ENCODE data around the gene NCBP3.

Gene NCBP3

DNA sequence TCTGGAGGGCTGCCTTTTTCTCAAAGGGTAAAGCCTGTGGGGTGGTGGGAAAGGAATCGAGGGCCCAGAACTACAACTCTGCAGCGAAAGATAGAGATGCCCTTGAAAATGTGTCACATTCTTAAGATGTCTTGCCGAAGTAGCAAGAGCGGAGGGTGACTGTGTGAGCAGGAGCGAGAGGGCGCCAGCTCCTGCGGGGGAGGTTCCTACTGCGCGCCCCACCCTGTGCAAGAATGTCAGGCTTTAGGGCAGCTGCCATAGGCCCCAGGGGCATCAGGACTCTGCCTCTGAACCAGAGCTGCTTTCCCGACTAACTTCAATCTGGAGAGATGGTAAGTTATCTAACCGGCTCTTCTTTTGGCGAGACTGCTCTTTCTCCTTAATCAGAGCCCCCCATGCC is 33.3 kb downstream of the NCBP3 start:
- no peak for DNase-seq (ENCODE audit: low read depth in 3 of 3, low spot score in 1 of 3)

DNA sequence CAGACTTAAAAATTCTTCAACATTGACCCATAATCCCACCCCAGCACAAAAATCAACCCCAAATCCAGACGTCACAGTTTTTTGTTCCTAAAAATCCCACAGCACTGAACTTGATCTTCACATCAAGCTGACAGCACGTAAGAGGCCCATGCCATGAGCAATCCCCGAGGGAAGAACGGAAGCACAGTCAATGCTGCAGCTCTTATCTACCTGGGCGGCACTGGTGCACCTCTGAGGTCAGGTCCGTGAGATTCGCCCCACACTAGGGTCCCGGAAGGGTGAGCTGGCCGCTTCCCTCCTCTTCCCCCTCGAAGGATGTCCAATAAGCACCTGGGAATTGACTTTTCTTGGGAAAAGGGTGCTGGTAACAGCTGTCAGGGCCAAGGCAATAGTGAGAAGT is 33.8 kb downstream of the NCBP3 start:
- DNase-seq (ENCODE audit: low read depth in 3 of 3, low spot score in 1 of 3), result no peak

DNA sequence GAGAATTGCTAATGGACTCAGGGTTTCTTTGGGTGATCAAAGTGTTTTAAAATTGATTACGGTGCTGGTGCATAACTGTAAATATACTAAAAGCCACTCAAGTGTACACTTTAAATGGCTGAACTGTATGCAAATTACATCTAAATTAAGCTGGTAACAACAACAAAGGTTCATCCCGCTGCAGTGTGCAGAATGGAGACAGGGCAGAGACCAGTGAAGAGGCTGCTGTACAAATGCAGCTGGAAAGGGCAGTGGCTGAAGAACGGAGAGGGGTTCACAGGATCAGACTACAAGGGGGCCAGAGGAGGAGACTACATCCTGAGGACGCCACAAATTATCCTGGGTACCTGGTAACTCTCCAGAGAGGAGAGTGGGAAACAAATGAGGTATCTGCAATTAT is 36.0 kb downstream of the NCBP3 start:
- DNase-seq (ENCODE audit: low read depth in 3 of 3, low spot score in 1 of 3), result no peak

DNA sequence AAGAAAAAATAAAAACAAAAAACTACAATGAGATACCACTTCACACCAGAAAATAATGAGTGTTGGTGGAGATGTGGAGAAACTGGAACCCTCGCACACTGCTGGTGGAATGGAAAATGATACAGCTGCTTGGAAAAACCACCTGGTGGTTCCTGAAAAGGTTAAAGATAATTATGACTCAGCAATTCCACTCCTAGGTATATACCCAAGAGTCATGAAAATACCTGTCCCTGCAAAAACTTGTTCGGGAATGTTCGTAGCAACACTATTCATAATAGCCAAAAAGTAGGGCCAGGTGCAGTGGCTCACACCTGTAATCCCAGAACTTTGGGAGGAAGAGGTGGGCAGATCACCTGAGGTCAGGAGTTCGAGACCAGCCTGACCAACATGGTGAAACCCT is 36.9 kb downstream of the NCBP3 start:
- DNase-seq (ENCODE audit: low read depth in 3 of 3, low spot score in 1 of 3), result no peak

DNA sequence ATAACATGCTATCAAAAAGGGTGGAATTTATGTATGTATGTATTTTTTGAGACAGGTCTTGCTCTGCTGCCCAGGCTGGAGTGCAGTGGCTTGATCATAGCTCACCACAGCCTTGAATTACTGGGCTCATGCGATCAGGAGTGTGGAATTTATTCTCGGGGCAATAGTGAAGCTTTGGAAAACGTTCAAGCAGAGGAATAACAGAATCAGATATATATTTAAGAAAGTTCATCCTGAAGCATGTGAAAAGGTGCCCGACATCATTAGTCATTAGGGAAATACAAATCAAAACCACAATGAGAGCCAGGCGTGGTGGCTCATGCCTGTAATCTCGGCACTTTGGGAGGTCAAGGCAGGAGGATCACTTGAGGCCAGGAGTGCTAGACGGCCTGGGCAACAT is 37.3 kb downstream of the NCBP3 start:
- no peak for DNase-seq (ENCODE audit: low read depth in 3 of 3, low spot score in 1 of 3)

DNA sequence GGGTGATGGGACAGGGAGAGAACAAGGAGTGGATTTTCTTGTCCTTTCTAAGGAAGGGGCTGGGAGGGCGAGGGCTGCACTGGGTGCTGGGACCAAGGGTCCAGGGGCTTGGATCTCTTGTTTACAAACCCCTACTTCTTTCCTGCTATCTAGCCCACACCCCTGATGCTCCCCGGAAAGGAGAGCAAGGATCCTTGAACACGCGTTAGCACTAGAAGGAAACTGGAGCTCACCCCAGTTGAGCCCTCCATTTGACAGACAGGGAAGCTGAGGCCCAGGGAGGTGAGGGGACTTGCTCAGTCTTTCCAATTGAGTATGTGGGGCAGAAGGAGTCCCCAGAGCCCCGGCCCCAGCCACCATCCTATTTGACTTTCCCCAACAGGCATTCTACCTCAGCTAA is 40.5 kb downstream of the NCBP3 start:
- no peak for DNase-seq (ENCODE audit: low read depth in 3 of 3, low spot score in 1 of 3)

DNA sequence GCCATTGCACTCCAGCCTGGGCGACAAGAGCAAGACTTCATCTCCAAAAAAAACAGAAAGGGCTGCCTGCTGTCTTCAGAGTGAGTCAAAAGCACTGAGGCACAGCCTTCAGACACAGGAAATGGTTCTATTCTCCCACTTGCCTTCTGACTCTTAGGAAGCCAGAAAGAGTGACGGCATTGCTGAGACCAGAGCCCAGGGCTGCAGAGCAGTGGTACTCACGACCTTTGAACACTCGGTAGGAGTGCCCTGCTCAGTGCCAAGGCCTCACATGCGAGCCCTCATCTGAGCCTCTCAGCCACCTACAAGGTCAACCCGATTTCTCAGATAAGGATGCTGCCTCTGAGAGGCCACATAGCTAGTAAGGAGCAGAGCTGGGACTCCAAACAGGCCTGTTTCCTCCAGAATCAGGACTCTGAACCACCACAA is 41.5 kb downstream of the NCBP3 start:
- DNase-seq (ENCODE audit: low read depth in 3 of 3, low spot score in 1 of 3), result no peak

DNA sequence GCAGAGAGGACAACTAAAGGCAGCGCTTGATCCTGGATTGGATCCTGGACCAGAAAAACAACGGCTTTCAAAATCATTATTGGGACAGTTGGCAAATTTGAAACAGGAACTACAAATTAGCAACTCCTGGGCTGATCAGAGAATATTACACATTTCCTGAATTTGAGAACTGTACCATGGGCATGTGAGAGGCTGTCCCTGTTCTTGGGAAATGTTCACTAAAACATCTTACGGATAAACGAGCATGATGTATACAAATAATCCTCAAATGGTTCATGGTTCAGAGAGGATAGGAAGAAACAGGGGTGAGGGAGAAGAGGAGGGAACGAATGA is 42.8 kb downstream of the NCBP3 start:
- no peak for DNase-seq (ENCODE audit: low read depth in 3 of 3, low spot score in 1 of 3)

DNA sequence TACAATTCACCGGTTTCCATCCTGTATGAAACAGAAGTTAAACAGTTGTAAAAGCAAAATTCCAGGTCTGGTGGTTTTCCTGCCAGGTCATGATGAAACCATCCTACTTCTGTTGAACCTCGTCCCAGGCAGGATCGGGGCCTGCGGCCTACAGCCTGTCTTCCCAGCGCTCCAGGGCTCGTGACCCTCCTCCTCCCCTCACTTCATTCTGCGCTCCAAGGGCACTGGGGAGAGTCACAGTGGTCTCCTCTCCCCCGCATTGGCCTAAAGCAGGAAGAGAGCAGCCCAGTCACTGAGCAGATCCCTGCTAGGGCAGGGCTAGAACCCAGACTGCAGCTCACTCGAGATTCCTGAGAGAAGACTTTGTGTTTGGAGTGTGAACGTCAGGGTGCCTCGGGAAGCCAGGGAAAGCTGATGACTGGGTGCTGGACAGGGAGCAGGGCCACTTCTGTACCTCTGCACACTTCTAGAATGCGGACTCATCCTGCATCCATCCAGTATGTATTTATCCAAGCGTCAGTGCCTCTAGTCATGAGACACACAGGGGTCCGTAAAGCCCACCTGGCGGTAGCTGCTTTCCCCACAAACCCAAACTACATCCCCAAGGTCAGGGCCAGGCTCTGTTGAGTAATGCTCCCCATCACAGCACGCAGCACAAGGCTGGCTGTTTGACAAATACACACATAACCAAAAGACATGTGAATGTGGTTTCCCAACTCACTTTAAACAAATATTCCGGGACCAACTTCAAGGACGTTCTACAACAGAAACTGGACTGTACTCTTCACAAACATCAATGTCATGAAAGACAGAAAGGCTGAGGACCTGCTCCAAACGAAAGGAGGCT is 43.4 kb downstream of the NCBP3 start:
- DNase-seq (ENCODE audit: low read depth in 3 of 3, low spot score in 1 of 3), result no peak

DNA sequence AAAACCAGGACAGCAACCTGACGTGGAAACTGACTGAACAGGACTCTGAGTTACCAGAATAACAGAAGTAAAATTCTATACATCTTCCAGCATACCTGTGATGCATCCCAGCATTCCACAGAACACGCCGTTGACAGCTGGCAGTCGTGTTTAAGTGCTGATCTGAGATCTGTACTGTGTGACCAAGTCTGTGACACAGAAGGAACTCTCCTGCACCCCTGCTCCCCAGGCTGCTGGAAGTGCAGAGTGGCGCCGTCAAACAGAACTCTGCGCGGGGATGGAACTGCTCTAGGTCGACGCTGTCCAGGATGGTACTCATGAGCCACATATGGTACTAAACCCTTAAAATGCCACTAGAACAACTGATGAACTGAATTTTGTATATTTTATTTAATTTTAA is 44.3 kb downstream of the NCBP3 start:
- no peak for DNase-seq (ENCODE audit: low read depth in 3 of 3, low spot score in 1 of 3)

DNA sequence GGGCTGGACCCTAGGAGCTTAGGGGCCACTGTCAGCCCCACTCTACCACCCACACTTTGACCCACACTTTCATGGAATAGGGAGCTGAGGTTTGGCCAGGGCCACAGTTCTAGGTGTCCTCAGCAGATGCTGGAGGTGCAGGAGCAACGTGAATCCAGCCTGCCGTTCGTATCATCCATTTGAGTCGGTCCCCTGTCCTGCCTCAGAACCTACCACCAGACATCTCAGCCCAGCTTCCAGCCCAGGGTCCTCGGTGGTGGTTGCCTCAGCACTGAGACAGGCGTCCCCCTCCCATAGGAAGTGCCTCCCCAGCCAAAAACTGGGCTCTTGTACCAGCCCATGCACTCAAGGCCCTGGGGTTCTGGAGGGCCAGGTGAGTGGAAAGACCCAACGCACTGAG is 44.7 kb downstream of the NCBP3 start:
- DNase-seq (ENCODE audit: low read depth in 3 of 3, low spot score in 1 of 3), result no peak

DNA sequence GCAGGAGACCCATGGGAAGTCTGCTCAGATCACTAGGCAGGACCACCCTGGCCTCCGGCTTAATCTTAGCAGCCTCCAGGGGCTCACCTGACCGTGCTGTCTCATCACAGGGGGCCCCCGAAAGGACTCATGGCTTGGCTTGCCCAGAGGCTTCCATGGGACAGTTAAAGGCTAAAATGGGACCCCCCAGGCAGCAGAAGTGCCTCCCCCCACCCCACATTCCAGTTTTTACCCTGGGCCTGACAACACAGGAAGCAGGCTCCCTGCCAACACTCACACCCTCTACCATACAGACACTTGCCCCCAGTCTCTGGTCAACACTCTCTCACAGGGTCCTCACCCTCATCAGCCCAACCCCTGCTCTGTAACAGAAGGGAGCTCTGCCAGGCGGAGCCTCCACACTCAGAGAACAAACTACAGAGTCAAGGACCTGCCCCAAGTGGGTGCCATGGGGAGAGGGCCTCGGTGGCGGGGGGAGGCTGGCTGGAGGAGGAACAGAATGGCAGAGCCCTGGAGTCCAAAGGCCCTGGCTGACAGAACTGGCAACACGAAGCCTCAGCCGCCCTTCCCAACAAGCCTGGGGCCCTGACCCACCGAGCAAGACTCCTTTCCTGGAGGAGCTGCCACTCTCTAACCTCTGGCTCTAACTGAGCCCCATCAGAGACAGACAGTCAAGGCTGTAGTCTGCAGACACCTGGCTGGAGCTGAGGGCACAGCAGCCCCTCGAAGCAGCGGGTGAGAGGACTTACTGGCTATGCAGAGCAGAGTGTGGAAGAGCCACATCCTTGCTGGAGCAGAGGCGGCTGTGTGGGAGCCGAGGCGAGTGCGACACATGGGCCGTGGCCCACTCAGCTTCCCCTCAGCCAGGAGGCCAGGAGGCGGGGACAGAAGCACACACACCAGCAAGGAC is 45.4 kb downstream of the NCBP3 start, which contains the start of gene ITGAE:
Gene ITGAE (minus strand): TSS at position 827 of the 910 bp plus-strand sequence. CDS start 44 bp downstream, at position 783.
- DNase-seq (ENCODE audit: low read depth in 3 of 3, low spot score in 1 of 3), result no peak

DNA sequence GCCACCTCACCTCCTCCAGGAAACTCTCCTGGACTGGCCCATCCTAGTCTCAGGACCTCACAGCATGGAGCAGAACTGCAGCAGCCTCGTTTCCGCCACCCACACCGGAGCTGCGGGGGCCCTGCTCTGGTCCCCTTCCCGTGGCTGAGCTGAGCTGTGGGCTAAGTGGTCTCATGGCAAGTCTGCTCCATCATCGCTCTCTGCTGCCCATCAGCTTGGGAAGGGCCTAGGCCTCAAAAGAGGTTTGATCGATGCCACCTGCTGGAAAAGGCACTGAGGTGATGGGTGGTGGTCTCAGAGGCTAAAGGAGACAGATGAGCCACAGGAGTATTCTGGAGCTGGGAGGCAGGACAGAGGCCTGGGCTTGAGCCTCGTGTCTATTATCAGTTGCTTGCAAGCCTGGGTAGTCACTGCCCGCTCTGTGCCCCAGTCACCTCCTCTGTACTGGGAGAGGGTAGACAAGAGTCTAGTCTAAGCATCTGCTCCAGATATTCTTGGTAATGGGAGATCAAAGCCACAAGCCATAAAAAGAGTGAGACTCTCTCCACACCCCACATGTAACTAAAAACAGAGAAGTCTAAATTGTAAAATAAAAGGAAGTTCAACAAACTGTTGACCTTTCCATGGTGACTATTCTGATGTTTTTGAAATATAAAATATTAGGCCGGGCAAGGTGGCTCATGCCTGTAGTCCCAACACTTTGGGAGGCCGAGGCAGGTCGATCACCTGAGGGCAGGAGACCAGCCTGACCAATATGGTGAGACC is 46.7 kb downstream of the NCBP3 start:
- no peak for DNase-seq (ENCODE audit: low read depth in 3 of 3, low spot score in 1 of 3)

DNA sequence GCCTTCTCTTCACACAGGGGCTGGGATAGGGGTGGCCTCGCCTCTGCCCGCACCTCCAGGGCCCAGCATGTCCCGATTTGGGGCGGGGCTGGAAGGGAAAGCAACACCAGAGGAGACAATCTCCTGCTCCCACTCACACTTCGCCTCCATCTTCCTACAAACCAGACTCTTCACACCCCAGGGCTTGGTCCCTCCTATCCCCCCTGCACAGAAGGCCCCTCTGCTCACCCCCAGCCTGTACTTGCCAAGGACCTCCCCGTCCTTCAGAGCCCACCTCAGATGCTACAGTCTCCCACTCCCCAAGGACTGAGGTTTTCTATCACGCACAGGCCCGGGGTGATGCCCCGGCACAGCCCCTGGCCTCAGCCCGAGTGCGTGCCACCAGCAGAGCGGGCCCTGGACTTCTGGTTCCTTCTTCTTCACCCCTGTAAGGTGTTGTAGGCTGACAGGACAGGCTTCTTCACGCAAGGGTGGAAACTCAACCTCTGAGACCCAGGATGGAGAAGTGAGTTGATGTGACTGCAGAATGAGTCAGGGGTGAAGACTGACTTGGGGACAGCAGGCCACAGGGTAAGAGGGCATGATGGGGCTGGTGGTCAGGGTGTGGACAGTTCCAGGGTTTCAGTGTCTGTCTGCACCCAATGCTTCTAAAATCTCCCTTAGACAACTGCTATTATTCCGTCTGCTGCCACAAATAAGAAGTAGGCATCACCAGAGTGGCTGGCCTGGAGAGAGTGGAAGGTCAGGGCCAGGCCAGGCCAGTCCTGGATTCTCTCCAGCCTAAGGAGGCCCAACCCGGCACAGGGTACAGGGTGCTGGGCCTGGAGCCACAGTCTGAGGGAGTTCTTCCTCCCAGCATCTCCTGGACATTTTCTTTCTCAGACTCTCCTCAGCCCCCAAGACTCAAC is 47.5 kb downstream of the NCBP3 start:
- no peak for DNase-seq (ENCODE audit: low read depth in 3 of 3, low spot score in 1 of 3)

DNA sequence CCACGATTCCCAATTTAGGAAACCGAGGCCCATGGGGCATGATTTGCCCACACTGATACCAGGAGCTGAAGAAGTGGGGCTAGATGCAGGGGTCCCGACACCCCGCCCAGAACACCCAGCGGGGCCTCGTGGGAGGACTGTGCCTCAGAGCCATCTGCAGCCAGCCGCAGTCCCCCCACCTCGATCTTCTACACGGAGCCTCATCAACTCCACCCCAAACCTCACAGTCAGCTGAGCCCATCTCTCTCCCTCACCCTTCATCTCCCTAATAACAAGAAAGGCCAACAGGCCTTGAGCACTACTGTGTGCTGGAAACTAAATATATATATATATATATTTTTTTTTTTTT is 49.2 kb downstream of the NCBP3 start:
- no peak for DNase-seq (ENCODE audit: low read depth in 3 of 3, low spot score in 1 of 3)

DNA sequence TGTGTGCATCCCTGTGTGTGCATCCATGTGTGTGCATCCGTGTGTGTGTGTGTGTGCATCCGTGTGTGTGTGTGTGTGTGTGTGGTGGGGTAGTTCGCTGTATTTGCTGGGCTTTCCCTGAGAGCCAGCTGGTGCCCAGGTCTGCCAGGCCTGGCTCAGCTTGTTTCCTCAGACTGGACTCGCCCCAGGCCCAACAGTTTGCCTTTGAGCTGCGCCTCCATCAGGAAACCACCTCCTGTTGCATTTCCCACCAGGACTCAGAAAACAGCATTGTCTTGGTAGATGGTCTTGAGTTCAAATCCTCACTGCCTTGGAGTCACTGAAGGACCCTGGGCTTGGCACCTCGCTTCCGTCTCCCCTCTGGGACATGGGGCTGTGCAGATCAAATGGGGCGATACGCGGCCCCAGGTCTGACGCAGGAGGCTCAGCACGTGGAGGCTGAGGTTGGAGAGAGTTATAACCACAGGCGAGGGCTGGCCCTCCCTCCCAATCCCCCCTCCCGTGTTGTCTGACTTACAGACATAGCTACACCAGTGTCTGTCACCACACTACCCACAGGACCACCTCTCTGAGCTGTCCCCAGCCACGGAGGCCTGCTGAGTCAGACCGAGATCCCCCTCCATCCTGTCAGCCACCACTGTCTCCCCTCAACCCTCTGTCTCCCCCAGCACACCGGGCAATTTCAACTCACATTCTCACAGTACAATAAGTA is 49.8 kb downstream of the NCBP3 start:
- DNase-seq (ENCODE audit: low read depth in 3 of 3, low spot score in 1 of 3), result peak; percentile 12 to 63 (median 35)

DNA sequence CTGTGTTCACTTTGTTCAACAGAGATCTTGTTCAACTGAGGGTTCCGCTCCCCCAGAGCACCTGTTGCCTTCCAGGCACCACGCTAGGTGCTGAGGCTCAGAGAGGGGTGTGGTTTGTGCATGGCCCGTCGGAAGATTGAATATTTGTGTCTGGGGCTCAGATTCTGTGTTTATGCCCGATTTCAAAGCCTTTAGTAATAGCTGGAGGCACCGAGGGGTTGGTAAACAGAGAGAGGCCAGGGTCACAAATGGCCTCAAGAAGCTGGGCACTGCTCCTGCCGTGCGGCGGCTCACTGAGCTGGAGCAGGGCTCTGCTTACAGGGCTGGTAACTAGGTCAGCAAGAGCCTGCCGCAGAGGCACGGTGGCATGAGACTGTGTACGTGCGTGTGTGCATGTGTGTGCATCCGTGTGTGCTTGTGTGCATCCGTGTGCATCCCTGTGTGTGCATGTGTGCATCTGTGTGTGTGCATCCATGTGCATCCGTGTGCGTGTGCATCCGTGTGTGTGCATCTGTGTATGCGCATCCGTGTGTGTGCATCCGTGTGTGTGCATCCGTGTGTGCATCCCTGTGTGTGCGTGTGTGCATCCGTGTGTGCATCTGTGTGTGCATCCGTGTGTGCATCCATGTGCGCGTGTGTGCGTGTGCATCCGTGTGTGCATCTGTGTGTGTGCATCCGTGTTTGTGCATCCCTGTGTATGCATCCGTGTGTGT is 50.5 kb downstream of the NCBP3 start:
- no peak for DNase-seq (ENCODE audit: low read depth in 3 of 3, low spot score in 1 of 3)

DNA sequence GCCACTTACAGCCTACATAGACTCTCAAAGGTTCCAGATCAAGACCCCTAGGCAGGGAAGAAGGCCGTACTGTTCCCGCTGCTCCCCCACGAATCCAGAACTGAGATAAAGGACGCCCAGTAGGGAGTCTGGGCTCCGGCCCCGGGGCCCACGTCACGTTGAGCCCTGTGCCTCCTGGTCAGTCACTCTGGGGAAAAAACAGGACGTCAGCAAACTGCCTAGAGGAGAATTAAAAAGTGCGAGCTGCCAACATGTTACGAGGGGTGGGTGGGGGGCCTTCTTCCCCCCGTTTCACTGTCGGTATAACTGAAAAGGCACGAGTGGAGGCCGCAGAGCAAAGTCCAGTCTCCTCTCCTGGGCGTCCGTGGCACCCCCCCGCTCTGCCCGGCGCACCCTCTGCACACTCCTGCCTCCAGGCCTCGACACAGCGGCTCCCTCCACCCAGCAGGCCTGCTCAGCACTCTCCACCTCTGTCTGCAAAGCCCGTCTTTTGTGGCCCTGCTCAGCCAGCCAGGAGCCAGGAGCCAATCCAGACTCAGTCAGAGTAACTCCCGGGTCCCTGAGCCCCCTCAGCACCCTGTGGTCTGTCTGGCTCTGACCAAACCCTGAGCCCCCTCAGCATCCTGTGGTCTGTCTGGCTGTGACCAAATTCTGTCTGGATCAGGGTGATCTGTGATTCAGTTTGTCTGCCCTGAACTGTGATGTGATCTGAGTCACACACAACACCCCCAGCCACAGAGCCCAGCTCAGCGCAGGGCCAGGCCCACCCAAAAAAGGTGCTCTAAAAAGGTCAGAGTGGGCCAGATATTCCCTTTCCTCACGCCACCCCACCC is 51.3 kb downstream of the NCBP3 start:
- DNase-seq (ENCODE audit: low read depth in 3 of 3, low spot score in 1 of 3), result peak in 1 of 3 donors; percentile 10
